DMS79 treated with DMSO at 0.1 percent for 48 hours (cell line): ENCODE measurements around the gene PPP1R7.
"Not testable (repeated sequence)": the region's sequence is repeated elsewhere in the genome, so short reads cannot be mapped to it uniquely, and the experiment has no call there.

ENCODE experiments used
- DNase-seq: peaks from one replicate; lab custom pipeline; 2025; lab: John Stamatoyannopoulos, UW

PPP1R7 gene

GRCh38 chr2:241173557-241173956 is 23.3 kb downstream of the PPP1R7 start:
- no peak for DNase-seq

DNA sequence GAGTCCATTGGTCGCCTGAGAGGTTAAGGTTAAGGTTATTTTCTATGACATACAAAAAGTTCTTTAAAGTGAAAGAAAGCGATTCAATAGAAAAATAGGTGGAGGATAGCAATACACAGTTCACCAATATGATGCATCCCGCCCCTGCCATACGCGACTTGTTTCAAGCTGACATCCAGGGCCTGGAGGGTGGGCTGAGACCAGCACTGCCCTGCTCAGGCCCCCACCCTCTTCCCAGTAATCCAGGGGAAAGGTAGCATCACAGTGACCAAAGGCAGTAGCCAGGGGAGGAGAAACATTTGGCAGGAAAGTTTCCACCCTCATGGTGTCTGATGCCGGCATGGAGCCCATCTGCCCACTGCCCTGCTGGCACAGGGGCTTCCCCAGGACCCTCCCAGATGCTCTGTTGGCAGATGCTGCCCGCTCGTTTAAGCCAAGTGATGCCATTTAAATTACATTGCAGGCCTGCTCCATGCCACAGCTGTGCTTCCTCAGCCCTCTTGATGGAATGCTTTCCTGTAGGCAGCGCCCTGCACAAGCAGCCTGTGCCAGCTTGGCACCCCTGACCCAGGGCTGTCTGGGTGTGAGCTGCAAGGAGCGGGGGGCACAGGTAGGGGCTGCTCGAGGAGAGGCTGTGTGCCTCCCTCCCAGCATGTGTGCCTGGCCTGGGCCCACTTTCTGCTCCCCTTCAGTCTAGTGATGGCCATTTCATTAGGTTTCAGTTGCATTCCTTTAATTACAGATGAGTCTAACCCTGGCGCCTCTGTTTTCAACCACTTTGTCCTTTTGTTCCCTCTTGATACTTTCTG is 27.5 kb downstream of the PPP1R7 start:
- no peak for DNase-seq

DNA sequence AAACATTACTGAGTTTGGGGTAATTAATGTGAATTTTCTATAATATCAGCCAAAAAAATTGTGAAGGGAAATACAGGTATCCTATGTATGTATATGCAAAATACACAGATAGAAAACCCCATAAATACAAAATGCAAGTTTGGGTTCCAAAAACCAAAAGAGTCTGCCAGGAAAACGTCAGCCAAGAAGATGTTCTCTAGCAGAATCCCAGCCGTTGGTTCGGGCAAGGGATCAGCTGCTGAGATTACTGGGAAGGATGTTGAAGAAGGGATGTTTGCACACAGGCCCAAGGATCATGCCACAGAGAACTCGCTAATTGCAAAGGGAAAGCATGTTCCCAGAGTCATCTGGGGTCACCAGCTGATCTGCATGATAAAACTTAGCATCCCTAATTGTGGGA is 28.7 kb downstream of the PPP1R7 start:
- no peak for DNase-seq

- no peak for DNase-seq
Observed at GRCh38 chr2:241179899-241180298, 29.6 kb downstream of the PPP1R7 start.

DNA sequence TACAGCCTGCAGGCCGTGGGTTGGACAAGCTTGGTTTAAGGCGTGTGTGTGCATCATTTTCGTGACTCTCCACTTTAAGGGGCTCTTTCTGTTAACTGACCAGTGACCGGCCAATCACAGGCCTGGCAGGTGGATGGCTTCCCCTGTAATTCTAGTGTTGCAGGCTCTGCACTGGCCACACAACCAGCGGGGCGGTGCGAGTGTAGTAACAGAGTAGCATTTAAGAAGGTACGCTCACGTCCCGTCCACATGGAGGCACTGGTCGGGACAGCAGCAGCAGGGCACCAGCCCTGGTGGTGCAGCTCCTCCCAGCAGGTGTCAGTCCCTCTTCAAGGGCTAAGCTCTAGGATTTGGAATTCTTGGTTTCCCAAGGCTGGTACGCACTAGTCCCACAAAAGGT is 30.2 kb downstream of the PPP1R7 start:
- DNase-seq: no peak

- DNase-seq: no peak
Observed at GRCh38 chr2:241182126-241182525, 31.9 kb downstream of the PPP1R7 start.

- no peak for DNase-seq
Observed at GRCh38 chr2:241182531-241183133, 32.4 kb downstream of the PPP1R7 start.

DNA sequence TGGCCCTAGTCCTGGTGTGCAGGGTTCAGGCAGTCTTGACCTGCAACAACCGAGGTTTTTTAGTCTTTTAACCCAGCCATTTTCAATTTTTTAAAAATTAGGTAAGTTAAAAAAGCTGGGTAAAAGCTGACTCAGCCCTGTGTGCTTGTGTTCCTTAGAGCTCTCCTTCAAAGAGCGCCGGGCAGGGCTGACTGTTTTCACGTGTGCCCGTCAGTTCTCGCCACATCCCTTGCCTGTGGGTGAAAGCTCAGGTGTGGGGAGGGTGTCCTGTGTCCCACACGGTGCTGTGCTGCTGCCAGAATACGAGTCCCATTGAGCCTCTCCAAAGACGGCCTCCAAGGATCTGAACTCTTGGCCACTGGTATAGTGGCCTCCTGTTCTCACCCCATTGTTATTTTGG is 33.0 kb downstream of the PPP1R7 start:
- no peak for DNase-seq

DNA sequence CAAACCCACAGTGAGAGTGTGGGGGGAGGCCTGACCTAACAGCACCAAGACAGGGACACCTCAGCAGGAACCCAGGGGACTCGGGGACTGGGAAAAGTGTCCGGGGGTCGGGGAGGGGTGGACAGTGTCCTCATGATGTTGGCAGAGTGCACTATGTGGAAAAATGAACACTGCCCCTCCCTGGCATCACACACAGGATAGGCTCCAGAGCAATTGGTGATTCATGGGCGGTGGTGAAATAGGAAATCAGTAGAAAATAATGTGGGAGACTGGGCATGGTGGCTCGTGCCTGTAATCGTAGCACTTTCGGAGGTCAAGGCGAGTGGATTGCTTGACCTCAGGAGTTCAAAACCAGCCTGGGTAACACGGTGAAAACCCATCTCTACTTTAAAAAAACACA is 34.6 kb downstream of the PPP1R7 start:
- DNase-seq: no peak

GRCh38 chr2:241185961-241186360 is 35.7 kb downstream of the PPP1R7 start:
- DNase-seq: no peak

- no peak for DNase-seq
Observed at GRCh38 chr2:241187101-241187917, 37.0 kb downstream of the PPP1R7 start.

DNA sequence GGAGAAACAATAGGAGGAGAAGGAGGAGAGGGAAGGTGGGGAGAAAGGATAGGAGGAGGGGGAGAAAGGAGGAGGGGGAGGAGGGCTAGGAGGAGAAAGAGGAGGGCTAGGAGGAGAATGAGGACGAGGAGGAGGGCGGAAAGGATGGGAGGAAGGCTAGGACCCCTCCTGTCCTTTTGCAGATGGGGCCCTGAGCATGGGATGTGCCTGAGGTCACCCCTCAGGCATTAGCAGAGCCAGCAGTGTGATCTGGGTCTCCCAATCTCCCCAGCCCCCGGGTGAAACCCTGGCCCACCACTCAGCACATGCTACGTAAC is 37.6 kb downstream of the PPP1R7 start:
- no peak for DNase-seq

DNA sequence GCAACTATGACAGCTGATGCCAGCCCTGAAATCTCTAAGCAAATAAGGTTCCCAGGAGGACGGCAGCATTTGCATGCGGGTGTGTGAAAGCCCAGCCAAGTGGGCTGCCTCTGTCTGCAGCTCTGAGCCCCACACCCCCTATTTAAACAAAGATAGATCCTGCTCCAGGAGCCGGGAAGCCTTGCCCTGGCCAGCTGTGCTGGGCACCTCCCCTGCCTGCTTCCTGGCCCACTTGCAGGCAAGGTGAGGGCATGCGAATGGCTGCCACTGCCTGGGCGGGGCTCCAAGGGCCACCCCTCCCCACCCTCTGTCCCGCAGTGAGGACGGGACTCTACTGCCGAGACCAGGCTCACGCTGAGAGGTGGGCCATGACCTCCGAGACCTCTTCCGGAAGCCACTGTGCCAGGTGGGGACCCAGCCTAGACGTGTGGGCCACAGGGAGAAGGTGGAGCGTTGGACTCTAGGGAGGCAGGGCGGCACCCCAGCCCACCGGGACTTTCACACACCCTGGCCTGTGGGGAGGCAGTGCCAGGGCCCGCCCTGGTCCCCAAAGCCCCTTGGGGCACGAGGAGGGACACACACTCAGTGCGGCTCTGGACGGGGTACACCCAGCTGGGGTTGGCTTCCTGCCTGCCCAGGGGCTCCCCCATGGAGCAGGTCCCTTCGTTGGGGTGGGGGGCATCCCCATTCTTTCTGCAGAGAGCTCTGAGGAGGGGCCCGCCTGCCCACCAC is 38.3 kb downstream of the PPP1R7 start, which contains the start of gene ANO7:
Gene ANO7 (plus strand): TSS at position 317 of the 732 bp plus-strand sequence. CDS start 1,387 bp downstream, outside the sequence.
- no peak for DNase-seq

DNA sequence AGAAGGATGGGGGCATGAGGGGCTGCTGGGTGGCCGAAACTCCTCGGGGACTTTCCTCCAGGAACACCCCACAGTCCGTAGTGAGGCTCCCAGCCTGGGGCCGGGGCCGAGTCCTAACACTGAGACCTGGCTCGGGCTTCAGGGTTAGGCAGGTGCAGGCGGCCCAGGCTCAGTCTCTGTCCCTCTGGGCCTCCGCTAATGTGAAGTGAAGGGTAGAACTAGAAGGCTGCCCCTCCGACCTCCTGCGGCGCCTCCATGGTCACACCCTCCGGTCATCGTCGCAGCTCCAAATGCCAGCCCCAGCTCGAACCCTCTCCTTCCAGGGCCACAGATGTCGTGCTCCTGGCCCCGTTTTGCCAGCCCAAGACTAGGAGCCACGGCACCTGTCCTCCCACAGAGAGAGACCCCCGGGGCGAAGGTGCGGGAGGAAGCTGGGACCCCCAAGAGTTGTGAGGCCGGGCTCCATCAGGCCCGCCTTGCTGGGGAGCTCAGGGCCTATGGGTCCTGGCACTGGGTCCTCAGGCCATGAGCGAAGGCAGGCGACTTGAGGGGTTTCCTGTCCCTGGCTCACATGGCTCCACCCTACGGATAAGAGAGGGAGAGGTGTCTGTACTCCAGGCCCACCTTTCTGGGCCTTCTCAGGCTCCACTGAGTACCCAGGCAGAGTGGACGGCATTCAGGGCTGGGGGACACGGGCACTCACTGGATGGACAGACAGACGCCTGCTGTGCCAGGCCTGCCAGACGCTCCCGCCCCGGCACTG is 39.0 kb downstream of the PPP1R7 start:
- no peak for DNase-seq

GRCh38 chr2:241189856-241190201 is 39.6 kb downstream of the PPP1R7 start:
- no peak for DNase-seq

DNA sequence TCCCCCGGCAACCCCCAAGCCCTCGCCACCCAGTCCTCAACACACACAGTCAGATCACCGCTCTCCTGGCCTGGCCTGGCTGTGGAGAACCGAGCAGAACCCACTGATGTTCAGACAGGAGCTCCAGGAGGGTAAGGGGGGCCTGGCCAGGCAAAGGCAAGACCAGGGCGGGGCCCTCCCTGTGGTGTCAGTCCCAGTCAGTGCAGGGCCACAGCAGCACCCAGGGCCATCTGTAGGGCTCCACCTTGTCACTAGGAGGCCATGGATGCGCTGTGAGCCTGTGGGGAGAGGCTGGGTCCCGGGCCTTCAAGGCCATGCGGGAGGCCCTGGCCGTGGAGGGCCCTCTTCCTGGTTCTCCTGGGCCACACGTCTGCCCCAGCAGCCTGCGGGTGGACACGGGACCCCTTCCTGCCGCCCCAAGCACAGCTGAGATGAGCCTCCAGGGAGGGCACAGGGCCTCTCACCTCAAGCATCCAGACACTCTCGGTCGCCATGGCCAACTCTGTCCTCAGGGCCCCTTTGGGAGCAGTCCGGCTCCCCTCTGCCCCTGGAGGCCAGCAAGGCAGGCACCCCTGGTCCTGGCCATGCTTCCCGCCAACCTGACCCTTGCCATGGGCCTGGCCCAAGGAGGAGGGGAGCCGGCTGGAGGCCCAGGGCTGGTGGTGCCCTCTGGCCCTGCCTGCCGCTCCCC is 40.2 kb downstream of the PPP1R7 start:
- no peak for DNase-seq

GRCh38 chr2:241191081-241191480 is 40.8 kb downstream of the PPP1R7 start:
- no peak for DNase-seq

- no peak for DNase-seq
Observed at GRCh38 chr2:241193271-241193670, 43.0 kb downstream of the PPP1R7 start.

- DNase-seq: no peak
Observed at GRCh38 chr2:241194811-241195210, 44.5 kb downstream of the PPP1R7 start.

DNA sequence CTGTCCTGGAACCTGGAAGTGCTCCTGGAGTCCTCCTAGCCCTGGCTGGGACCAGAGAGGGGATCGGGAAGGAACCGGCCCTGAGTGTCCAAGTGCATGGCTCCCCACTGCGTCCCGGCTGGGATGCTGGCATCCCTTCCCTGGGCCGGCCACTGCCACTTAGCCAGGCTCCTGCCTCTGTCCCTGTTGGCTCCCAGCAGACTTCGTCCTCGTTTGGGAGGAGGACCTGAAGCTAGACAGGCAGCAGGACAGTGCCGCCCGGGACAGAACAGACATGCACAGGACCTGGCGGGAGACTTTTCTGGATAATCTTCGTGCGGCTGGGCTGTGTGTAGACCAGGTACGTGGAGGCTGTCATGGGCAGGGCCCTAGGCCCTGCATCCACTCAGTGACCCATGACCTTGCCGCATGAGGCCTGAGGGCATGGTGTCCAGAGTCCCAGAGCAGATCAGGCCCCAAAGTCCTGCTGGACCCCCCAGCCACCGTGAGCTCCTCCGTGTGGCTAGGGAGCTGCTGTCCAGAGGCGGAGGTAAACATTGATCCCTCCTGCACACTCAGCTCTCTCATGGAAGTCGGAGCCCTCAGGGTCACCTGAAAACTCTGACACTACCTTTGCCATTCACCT is 45.4 kb downstream of the PPP1R7 start:
- DNase-seq: no peak

- DNase-seq: not testable (repeated sequence)
Observed at GRCh38 chr2:241197246-241197645, 47.0 kb downstream of the PPP1R7 start.
